H1 (cell line): ENCODE measurements around the gene GPN2. TPM values are rescaled to one million over a fixed set of nuclear protein-coding genes. Genes with fewer than 3 reads are reported as not detected.

Experiments used
- CTCF ChIA-PET: fragments of 300-600 bp; sonication (Branson Sonifier 250); formaldehyde crosslinking; loops from one replicate; lab custom pipeline; 2021; ENCODE audit not compliant: partially characterized antibody; lab: Charles Lee
- POLR2A ChIA-PET: fragments of 300-600 bp; sonication (Branson Sonifier 250); formaldehyde crosslinking; loops from one replicate; lab custom pipeline; 2021; ENCODE audit warnings: inconsistent platforms; ENCODE audit not compliant: partially characterized antibody; lab: Charles Lee
- DNase-seq, 2 experiments: peaks; one replicate each; pipeline versions ENCODE4 v3.0.0 to v3.0.0-alpha.2; 2010 to 2022; ENCODE audit warnings: low spot score in 2 of 2, low read depth in 1 of 2, mixed read lengths in 1 of 2
- FAIRE-seq: peaks from 2 replicates; lab custom pipeline; 2011; peaks lifted over from hg19 to GRCh38; lab: Jason Lieb, UNC
- H2AFZ ChIP-seq: 2 replicates; pipeline ENCODE4 v1.8.1; 2012; ENCODE audit warnings: low read length, inconsistent platforms
- H2AK5ac ChIP-seq: 2 replicates; pipeline ENCODE4 v1.6.1; 2013; ENCODE audit warnings: low read depth, low read length
- H2BK120ac ChIP-seq: replicated peaks from 2 replicates; pipeline ENCODE3; 2013; ENCODE audit warnings: low read depth, low read length, inconsistent platforms
- H2BK12ac ChIP-seq: 2 replicates; pipeline ENCODE4 v1.6.1; 2013; ENCODE audit warnings: low read depth, low read length
- H2BK15ac ChIP-seq: 2 replicates; pipeline ENCODE4 v1.6.1; 2013; ENCODE audit warnings: low read length
- H2BK20ac ChIP-seq: 2 replicates; pipeline ENCODE4 v1.6.1; 2013; ENCODE audit warnings: low read length
- H2BK5ac ChIP-seq: 2 replicates; pipeline ENCODE4 v1.6.1; 2013; ENCODE audit warnings: low read depth, low read length
- H3K14ac ChIP-seq: 2 replicates; pipeline ENCODE4 v1.6.1; 2013; ENCODE audit warnings: inconsistent platforms; ENCODE audit not compliant: insufficient read length
- H3K18ac ChIP-seq: 2 replicates; pipeline ENCODE4 v1.6.1; 2013; ENCODE audit warnings: low read length; ENCODE audit errors: extremely low read depth
- H3K23ac ChIP-seq: 2 replicates; pipeline ENCODE4 v1.6.1; 2013; ENCODE audit warnings: inconsistent platforms; ENCODE audit not compliant: insufficient read length
- H3K23me2 ChIP-seq: 2 replicates; pipeline ENCODE4 v1.6.1; 2013; ENCODE audit warnings: low read depth, low read length
- H3K27ac ChIP-seq: 2 replicates; pipeline ENCODE4 v1.6.1; 2011; ENCODE audit warnings: low read depth, low read length, inconsistent platforms
- H3K27me3 ChIP-seq, 4 experiments: replicated peaks in 1 of 4; 1 replicate in 1 of 4; 2 replicates in 3 of 4; pipeline versions ENCODE4 v1.6.1 to v1.8.1; 2011 to 2013; ENCODE audit warnings: low read length in 3 of 4, mild to moderate bottlenecking in 3 of 4, inconsistent platforms in 2 of 4, mixed read lengths in 2 of 4, moderate library complexity in 1 of 4; ENCODE audit not compliant: control insufficient read depth in 3 of 4, insufficient read depth in 3 of 4; ENCODE audit errors: extremely low read depth in 1 of 4
- H3K36me3 ChIP-seq, 4 experiments: 2 replicates each; pipeline versions ENCODE4 v1.6.1 to v1.8.1; 2011 to 2013; ENCODE audit warnings: mild to moderate bottlenecking in 4 of 4, low read length in 3 of 4, moderate library complexity in 2 of 4, control low read depth in 1 of 4, inconsistent platforms in 1 of 4; ENCODE audit not compliant: insufficient read depth in 4 of 4, control insufficient read depth in 2 of 4
- H3K4ac ChIP-seq: replicated peaks from 2 replicates; pipeline ENCODE3; 2013; ENCODE audit warnings: low read length, low read depth, mixed read lengths, inconsistent platforms; ENCODE audit not compliant: insufficient read length
- H3K4me1 ChIP-seq, 4 experiments: replicated peaks in 1 of 4; 1 replicate in 1 of 4; 2 replicates in 3 of 4; pipeline versions ENCODE4 v1.6.1 to v1.8.1; 2011 to 2013; ENCODE audit warnings: low read length in 3 of 4, inconsistent platforms in 2 of 4, mixed read lengths in 1 of 4; ENCODE audit not compliant: insufficient read depth in 4 of 4, control insufficient read depth in 3 of 4
- H3K4me2 ChIP-seq, 2 experiments: 2 replicates each; pipeline versions ENCODE4 v1.6.1 to v1.8.1; 2011 to 2013; ENCODE audit warnings: low read depth in 2 of 2, low read length in 2 of 2, control low read depth in 1 of 2, inconsistent platforms in 1 of 2, mild to moderate bottlenecking in 1 of 2; ENCODE audit not compliant: insufficient read depth in 1 of 2
- H3K4me3 ChIP-seq, 4 experiments: fragments of 200-600, 300-600 bp in 1 of 4; sonication (generic), shearing (Covaris generic), sonication (Bioruptor Twin) in 1 of 4; 2 replicates each; pipeline versions ENCODE4 v1.5.1 to v1.8.1; 2011 to 2016; ENCODE audit warnings: low read length in 4 of 4, low read depth in 3 of 4, control low read depth in 2 of 4, inconsistent platforms in 2 of 4, mild to moderate bottlenecking in 2 of 4, mixed read lengths in 1 of 4, moderate library complexity in 1 of 4; ENCODE audit not compliant: insufficient read depth in 2 of 4; ENCODE audit errors: extremely low read depth in 1 of 4
- H3K56ac ChIP-seq: replicated peaks from 2 replicates; pipeline ENCODE3; 2013; ENCODE audit warnings: low read depth, mild to moderate bottlenecking, mixed read lengths, low read length, inconsistent platforms; ENCODE audit not compliant: insufficient read length
- H3K79me1 ChIP-seq: 2 replicates; pipeline ENCODE4 v1.6.1; 2013; ENCODE audit warnings: low read depth, low read length, control low read depth
- H3K79me2 ChIP-seq, 2 experiments: 2 replicates each; pipeline versions ENCODE4 v1.6.1 to v1.8.1; 2012 to 2013; ENCODE audit warnings: low read length in 2 of 2, mild to moderate bottlenecking in 2 of 2, inconsistent platforms in 1 of 2; ENCODE audit not compliant: insufficient read depth in 2 of 2, control insufficient read depth in 1 of 2
- H3K9ac ChIP-seq, 4 experiments: replicated peaks in 1 of 4; 1 replicate in 1 of 4; 2 replicates in 3 of 4; pipeline versions ENCODE4 v1.6.1 to v1.8.1; 2011 to 2013; ENCODE audit warnings: low read depth in 3 of 4, low read length in 3 of 4, control low read depth in 2 of 4, mild to moderate bottlenecking in 2 of 4, moderate library complexity in 2 of 4, inconsistent platforms in 1 of 4; ENCODE audit errors: extremely low read depth in 1 of 4
- H3K9me3 ChIP-seq, 2 experiments: 2 replicates each; pipeline versions ENCODE4 v1.6.1 to v1.8.1; 2012 to 2013; ENCODE audit warnings: mild to moderate bottlenecking in 2 of 2, moderate library complexity in 2 of 2, control low read depth in 1 of 2, inconsistent platforms in 1 of 2, low read depth in 1 of 2, low read length in 1 of 2, mixed read lengths in 1 of 2; ENCODE audit not compliant: insufficient read depth in 2 of 2
- H4K20me1 ChIP-seq, 2 experiments: replicated peaks in 1 of 2; 2 replicates each; pipeline versions ENCODE3 to v1.8.1; 2011 to 2013; ENCODE audit warnings: inconsistent platforms in 2 of 2, low read length in 2 of 2, mild to moderate bottlenecking in 1 of 2; ENCODE audit not compliant: insufficient read depth in 2 of 2, control insufficient read depth in 1 of 2
- H4K5ac ChIP-seq: 2 replicates; pipeline ENCODE4 v1.6.1; 2013; ENCODE audit warnings: low read length, low read depth, mixed read lengths, inconsistent platforms; ENCODE audit not compliant: insufficient read length
- H4K8ac ChIP-seq: 2 replicates; pipeline ENCODE4 v1.8.0; 2013; ENCODE audit warnings: mild to moderate bottlenecking, moderate library complexity, low read length, inconsistent platforms; ENCODE audit not compliant: insufficient read depth; ENCODE audit errors: extremely low read depth
- H4K91ac ChIP-seq: replicated peaks from 2 replicates; pipeline ENCODE3; 2013; ENCODE audit warnings: low read length, mixed read lengths, inconsistent platforms; ENCODE audit not compliant: insufficient read length
- GTF2F1 ChIP-seq: IDR thresholded peaks from 2 replicates; pipeline ENCODE4 v1.6.1; 2012; ENCODE audit warnings: low read depth, low read length, improper control_type of control experiment, borderline replicate concordance
- PHF8 ChIP-seq: fragments of 200-600 bp; sonication (generic); conservative IDR thresholded peaks from 2 replicates; pipeline ENCODE4 v1.7.1; 2012; ENCODE audit warnings: low read depth, mild to moderate bottlenecking, inconsistent platforms, low read length, moderate library complexity
- POU5F1 ChIP-seq: IDR thresholded peaks from 2 replicates; pipeline ENCODE4 v1.6.1; 2011; ENCODE audit warnings: low read depth, mild to moderate bottlenecking, low read length, moderate library complexity
- RXRA ChIP-seq: IDR thresholded peaks from 2 replicates; pipeline ENCODE4 v1.6.1; 2011; ENCODE audit warnings: low read depth, mild to moderate bottlenecking, low read length, moderate library complexity; ENCODE audit not compliant: insufficient read depth
- SP1 ChIP-seq: IDR thresholded peaks from 2 replicates; pipeline ENCODE4 v1.6.1; 2011; ENCODE audit warnings: low read depth, low read length
- TAF1 ChIP-seq: IDR thresholded peaks from 2 replicates; pipeline ENCODE4 v1.6.1; 2011; ENCODE audit warnings: mild to moderate bottlenecking, low read depth, low read length
- TCF12 ChIP-seq: IDR thresholded peaks from 2 replicates; pipeline ENCODE4 v1.6.1; 2011; ENCODE audit warnings: low read depth, mild to moderate bottlenecking, low read length
- TEAD4 ChIP-seq: IDR thresholded peaks from 2 replicates; pipeline ENCODE4 v1.6.1; 2012; ENCODE audit warnings: low read depth, low read length, inconsistent platforms, mixed read lengths
- WGBS, 2 experiments: shearing (Covaris generic) in 1 of 2; methylation state at CpG; one replicate each; pipeline versions ENCODE4 v1.1.6 to v1.1.7; 2013 to 2015; ENCODE audit warnings: low lambda C conversion rate in 2 of 2, mixed read lengths in 2 of 2, inconsistent platforms in 1 of 2, low coverage in 1 of 2, missing lambda C conversion rate in 1 of 2; ENCODE audit not compliant: insufficient replicate concordance in 2 of 2, insufficient coverage in 1 of 2, insufficient read length in 1 of 2; ENCODE audit errors: extremely low coverage in 1 of 2, missing lambda C conversion rate in 1 of 2; 5-methylcytosine and 5-hydroxymethylcytosine counted together
- polyA plus RNA-seq, 7 experiments: library from polyadenylated mRNA; depleted of rRNA in 3 of 7; stranded (reverse) in 5 of 7; unstranded in 2 of 7; fragments of >200 nt in 5 of 7; fragments of 200-250 nt in 2 of 7; gene quantifications; 1 replicate in 5 of 7; 2 replicates in 1 of 7; 4 replicates in 1 of 7; pipeline versions ENCODE4 v1.2.1 to v1.2.3, GENCODE V29; 2011 to 2013; ENCODE audit warnings: missing spikeins in 2 of 7, mixed read lengths in 2 of 7
- total RNA-seq: library from RNA; stranded (reverse); fragmentation: NEBNext Ultra II Directional; extraction: Animal tissue kit (Norgen Biotek cat#: 25700); gene quantifications from 2 replicates; pipeline ENCODE4 v1.2.1, GENCODE V29; 2021
- TF ChIP-seq, protein P1 (sequence below), 3 experiments: IDR thresholded peaks; 1 replicate in 2 of 3; 2 replicates in 1 of 3; pipeline versions ENCODE4 v1.5.1 to v1.6.1; 2011; ENCODE audit warnings: low read length in 3 of 3, mild to moderate bottlenecking in 3 of 3, inconsistent platforms in 2 of 3, low read depth in 1 of 3, moderate library complexity in 1 of 3; ENCODE audit not compliant: insufficient read depth in 1 of 3; ENCODE audit errors: control extremely low read depth in 1 of 3
- TF ChIP-seq, protein P2 (sequence below): IDR thresholded peaks from 2 replicates; pipeline ENCODE4 v1.6.1; 2011; ENCODE audit warnings: low read depth, mild to moderate bottlenecking, low read length; ENCODE audit not compliant: insufficient read depth

GPN2 gene
- total and polyA plus RNA-seq, 2 of the 8 experiments (the other 6 are each of a cell fraction or from before 2014, with no cell fraction given) = 27.3 to 36.8 TPM

DNA sequence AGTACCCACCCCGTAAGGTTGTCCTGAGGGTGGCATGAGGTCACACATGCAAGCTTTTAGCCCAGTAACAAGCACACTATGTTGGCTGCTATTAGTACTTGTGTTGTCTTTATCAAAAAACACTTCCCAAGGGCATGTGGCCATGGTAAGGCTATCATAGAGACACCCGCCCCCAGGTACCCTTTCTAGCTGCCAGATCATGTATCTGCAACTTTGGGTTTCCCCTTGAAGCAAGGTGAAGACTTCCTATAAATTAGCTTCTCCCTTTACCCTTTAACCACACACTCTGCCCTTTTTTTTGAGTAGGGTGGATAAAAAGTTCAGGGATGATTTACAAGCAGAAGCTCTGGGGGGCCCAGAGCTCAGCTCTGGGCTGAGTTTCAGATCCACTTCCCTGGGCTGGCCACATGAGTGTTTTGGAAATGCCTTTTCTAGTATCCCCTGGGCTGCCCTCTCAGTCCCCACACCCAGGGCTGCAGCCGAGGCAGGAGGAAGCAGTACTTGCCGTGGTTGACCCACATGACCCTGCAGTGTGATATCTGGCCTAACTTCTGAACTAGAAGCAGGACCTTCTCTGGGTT, 61.6 kb downstream of the GPN2 start:
- Histone ChIP-seq H3K4me2 (peak overlapping the region in 1 of 2 experiments; percentile 4; a peak in 2 of 4 replicates), H3K27ac (no peak overlapping the region), H4K8ac (no peak overlapping the region), H2BK5ac (no peak overlapping the region), H3K4me3 (no peak overlapping the region), H3K9ac (no peak overlapping the region; a peak in 1 of 7 replicates), H2BK12ac (no peak overlapping the region), H2AFZ (no peak overlapping the region), H3K4me1 (peaks cover 6 to 9% (median 7%) of the 10 kb centered on the region in 4 experiments; a peak in 6 of 7 replicates), H4K5ac (no peak overlapping the region), H2BK20ac (no peak overlapping the region), H3K18ac (no peak overlapping the region), H3K36me3 (peaks cover 0 to 14% (median 4%) of the 10 kb centered on the region in 4 experiments; a peak in 5 of 8 replicates), H4K20me1 (peaks cover 9 to 11% of the 10 kb centered on the region in 2 experiments), H3K27me3 (no peaks in the 10 kb centered on the region), H3K79me1 (peaks cover 12% of the 10 kb centered on the region), H3K9me3 (no peaks in the 10 kb centered on the region), H3K56ac (no peak overlapping the region), H3K14ac (no peak overlapping the region), H2AK5ac (no peak overlapping the region), H2BK15ac (no peak overlapping the region), H3K4ac (no peak overlapping the region), H3K23ac (no peak overlapping the region), H4K91ac (no peak overlapping the region), H3K79me2 (peaks cover 0 to 11% of the 10 kb centered on the region in 2 experiments; a peak in 1 of 4 replicates), H3K23me2 (peaks cover 6% of the 10 kb centered on the region; the same call in 1 of the 2 replicates), H2BK120ac (no peak overlapping the region)
- ChIA-PET CTCF (interaction anchor here (0.6 to 12.8 kb wide), 6 partner anchors 10 to 290 kb away, joined by 3 to 125 read pairs (median 4); partner anchors contain the start of gene SFN), POLR2A (interaction anchor here (1.2 to 1.6 kb wide), 3 partner anchors 37 to 269 kb away, joined by 3 to 4 read pairs (median 3); partner anchors contain the start of gene GPN2)
- WGBS, 2 experiments = 88% methylated on average over 4 of the region's 4 CpGs; no CpG with 5 or more reads in 1 of the 2 experiments
- no peak for DNase-seq
- no peak for FAIRE-seq
- no peak for TF ChIP-seq TCF12
- TF ChIP-seq, protein P1, sequence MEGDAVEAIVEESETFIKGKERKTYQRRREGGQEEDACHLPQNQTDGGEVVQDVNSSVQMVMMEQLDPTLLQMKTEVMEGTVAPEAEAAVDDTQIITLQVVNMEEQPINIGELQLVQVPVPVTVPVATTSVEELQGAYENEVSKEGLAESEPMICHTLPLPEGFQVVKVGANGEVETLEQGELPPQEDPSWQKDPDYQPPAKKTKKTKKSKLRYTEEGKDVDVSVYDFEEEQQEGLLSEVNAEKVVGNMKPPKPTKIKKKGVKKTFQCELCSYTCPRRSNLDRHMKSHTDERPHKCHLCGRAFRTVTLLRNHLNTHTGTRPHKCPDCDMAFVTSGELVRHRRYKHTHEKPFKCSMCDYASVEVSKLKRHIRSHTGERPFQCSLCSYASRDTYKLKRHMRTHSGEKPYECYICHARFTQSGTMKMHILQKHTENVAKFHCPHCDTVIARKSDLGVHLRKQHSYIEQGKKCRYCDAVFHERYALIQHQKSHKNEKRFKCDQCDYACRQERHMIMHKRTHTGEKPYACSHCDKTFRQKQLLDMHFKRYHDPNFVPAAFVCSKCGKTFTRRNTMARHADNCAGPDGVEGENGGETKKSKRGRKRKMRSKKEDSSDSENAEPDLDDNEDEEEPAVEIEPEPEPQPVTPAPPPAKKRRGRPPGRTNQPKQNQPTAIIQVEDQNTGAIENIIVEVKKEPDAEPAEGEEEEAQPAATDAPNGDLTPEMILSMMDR (IDR thresholded peaks at IDR 0.05; ENCODE audit: control extremely low read depth in 1 of 3, insufficient read depth in 1 of 3, low read depth in 1 of 3, low read length in 3 of 3) = no peak
- no peak for TF ChIP-seq POU5F1
- TF ChIP-seq PHF8 = no peak
- TF ChIP-seq, protein P2, sequence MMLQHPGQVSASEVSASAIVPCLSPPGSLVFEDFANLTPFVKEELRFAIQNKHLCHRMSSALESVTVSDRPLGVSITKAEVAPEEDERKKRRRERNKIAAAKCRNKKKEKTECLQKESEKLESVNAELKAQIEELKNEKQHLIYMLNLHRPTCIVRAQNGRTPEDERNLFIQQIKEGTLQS = no peak
- no peak for TF ChIP-seq TEAD4
- TF ChIP-seq TAF1 = no peak
- TF ChIP-seq RXRA = no peak
- TF ChIP-seq GTF2F1 = no peak
- no peak for TF ChIP-seq SP1
